MG63 (cell line): ENCODE results near the gene POM121L2. TPM values are rescaled to one million over a fixed set of nuclear protein-coding genes. Genes with fewer than 3 reads are reported as not detected.

Source experiments
- DNase-seq: peaks from one replicate; pipeline ENCODE4 v3.0.0-alpha.2; 2020
- H3K27me3 ChIP-seq: fragments of 250-450 bp; sonication (Bioruptor Pico); 2 replicates; pipeline ENCODE4 v1.5.1; 2020; ENCODE audit warnings: mild to moderate bottlenecking, moderate library complexity
- H3K36me3 ChIP-seq: fragments of 250-450 bp; sonication (Bioruptor Pico); 2 replicates; pipeline ENCODE4 v1.5.1; 2020; ENCODE audit warnings: mild to moderate bottlenecking, moderate library complexity
- H3K4me3 ChIP-seq: fragments of 250-450 bp; sonication (Bioruptor Pico); 2 replicates; pipeline ENCODE4 v1.5.1; 2020; ENCODE audit warnings: mild to moderate bottlenecking, moderate library complexity
- H3K9me3 ChIP-seq: fragments of 250-450 bp; sonication (Bioruptor Pico); 2 replicates; pipeline ENCODE4 v1.5.1; 2020; ENCODE audit warnings: mild to moderate bottlenecking, moderate library complexity
- total RNA-seq: library from RNA; depleted of rRNA; stranded (reverse); fragments of >200 nt; shearing (Covaris generic); gene quantifications from 2 replicates; pipeline ENCODE4 v1.2.3, GENCODE V29; 2014; ENCODE audit warnings: low replicate concordance; rRNA removed

The POM121L2 gene
- total RNA-seq: not detected in 2 replicates

- Histone ChIP-seq H3K9me3 (peaks cover 25% of the 10 kb centered on the region), H3K27me3 (peaks cover 10% of the 10 kb centered on the region; the same call in 1 of the 2 replicates), H3K4me3 (peak within 1 kb of the TSS; percentile 44), H3K36me3 (no peaks in the 10 kb centered on the region)
- peak; percentile 59 for DNase-seq
These were observed at the start of gene POM121L2 for GRCh38 chr6:27312146-27312949. POM121L2 (minus strand) TSS chr6:27312273; CDS start chr6:27312170, 103 bp downstream.

- no peak overlapping the region for H3K4me3 ChIP-seq
- H3K36me3 ChIP-seq: no peaks in the 10 kb centered on the region
- no peaks in the 10 kb centered on the region for H3K27me3 ChIP-seq
- H3K9me3 ChIP-seq: peaks cover 39% of the 10 kb centered on the region
- no peak for DNase-seq
These were observed 47.2 kb upstream of the POM121L2 start for GRCh38 chr6:27359231-27359630.

- no peaks in the 10 kb centered on the region for H3K36me3 ChIP-seq
- no peaks in the 10 kb centered on the region for H3K27me3 ChIP-seq
- no peak overlapping the region for H3K4me3 ChIP-seq
- peaks cover 39% of the 10 kb centered on the region for H3K9me3 ChIP-seq
- DNase-seq: no peak
These were observed 46.7 kb upstream of the POM121L2 start for GRCh38 chr6:27358786-27359185.

- DNase-seq: no peak
- Histone ChIP-seq H3K36me3 (no peaks in the 10 kb centered on the region), H3K4me3 (no peak overlapping the region), H3K9me3 (peaks cover 9% of the 10 kb centered on the region), H3K27me3 (no peaks in the 10 kb centered on the region)
These were observed 40.8 kb upstream of the POM121L2 start for GRCh38 chr6:27352850-27353249.

- Histone ChIP-seq H3K4me3 (peak overlapping the region; percentile 70), H3K27me3 (no peaks in the 10 kb centered on the region; the same call in 1 of the 2 replicates), H3K36me3 (no peaks in the 10 kb centered on the region), H3K9me3 (no peaks in the 10 kb centered on the region)
- no peak for DNase-seq
These were observed 22.1 kb upstream of the POM121L2 start for GRCh38 chr6:27334141-27334540.

- H3K9me3 ChIP-seq: no peaks in the 10 kb centered on the region
- H3K36me3 ChIP-seq: no peaks in the 10 kb centered on the region
- H3K4me3 ChIP-seq: peak overlapping the region; percentile 70
- DNase-seq: no peak
- no peaks in the 10 kb centered on the region; the same call in 1 of the 2 replicates for H3K27me3 ChIP-seq
These were observed 21.6 kb upstream of the POM121L2 start for GRCh38 chr6:27333642-27334040.

- Histone ChIP-seq H3K27me3 (no peaks in the 10 kb centered on the region; the same call in 1 of the 2 replicates), H3K9me3 (no peaks in the 10 kb centered on the region), H3K4me3 (peak overlapping the region; percentile 70), H3K36me3 (no peaks in the 10 kb centered on the region)
- peak; percentile 85 for DNase-seq
These were observed 20.9 kb upstream of the POM121L2 start for GRCh38 chr6:27332692-27333641.

GRCh38 chr6:27327023-27327738 lies 15.1 kb upstream of the POM121L2 start:
- no peak overlapping the region for H3K4me3 ChIP-seq

GRCh38 chr6:27321901-27322300 lies 9.8 kb upstream of the POM121L2 start:
- Histone ChIP-seq H3K36me3 (no peaks in the 10 kb centered on the region), H3K9me3 (no peaks in the 10 kb centered on the region), H3K4me3 (no peak overlapping the region), H3K27me3 (peaks cover 2% of the 10 kb centered on the region; the same call in 1 of the 2 replicates)
- DNase-seq: no peak

More at GRCh38 chr6:27327023-27327738, 15.1 kb upstream of the POM121L2 start:
- no peak for DNase-seq
- Histone ChIP-seq H3K27me3 (peaks cover 2% of the 10 kb centered on the region; the same call in 1 of the 2 replicates), H3K9me3 (no peaks in the 10 kb centered on the region), H3K36me3 (no peaks in the 10 kb centered on the region)

- Histone ChIP-seq H3K4me3 (no peak overlapping the region), H3K36me3 (no peaks in the 10 kb centered on the region)
These were observed 9.3 kb upstream of the POM121L2 start for GRCh38 chr6:27321370-27321769.

GRCh38 chr6:27318973-27319372 lies 6.9 kb upstream of the POM121L2 start:
- no peak for DNase-seq
- Histone ChIP-seq H3K9me3 (peaks cover 6% of the 10 kb centered on the region), H3K27me3 (no peaks in the 10 kb centered on the region; the same call in 1 of the 2 replicates), H3K36me3 (no peaks in the 10 kb centered on the region), H3K4me3 (no peak overlapping the region)

More at GRCh38 chr6:27321370-27321769, 9.3 kb upstream of the POM121L2 start:
- no peaks in the 10 kb centered on the region for H3K9me3 ChIP-seq
- DNase-seq: no peak
- peaks cover 2% of the 10 kb centered on the region; the same call in 1 of the 2 replicates for H3K27me3 ChIP-seq

GRCh38 chr6:27314046-27314445 lies 2.0 kb upstream of the POM121L2 start:
- peaks cover 25% of the 10 kb centered on the region for H3K9me3 ChIP-seq
- no peaks in the 10 kb centered on the region for H3K36me3 ChIP-seq
- DNase-seq: no peak
- H3K27me3 ChIP-seq: no peaks in the 10 kb centered on the region
- no peak overlapping the region for H3K4me3 ChIP-seq

GRCh38 chr6:27312950-27313271 lies 838 bp upstream of the POM121L2 start:
- no peak for DNase-seq
- H3K9me3 ChIP-seq: peaks cover 25% of the 10 kb centered on the region
- peaks cover 6% of the 10 kb centered on the region; the same call in 1 of the 2 replicates for H3K27me3 ChIP-seq
- no peaks in the 10 kb centered on the region for H3K36me3 ChIP-seq
- peak overlapping the region; percentile 44 for H3K4me3 ChIP-seq

- Histone ChIP-seq H3K27me3 (peaks cover 14% of the 10 kb centered on the region; the same call in 1 of the 2 replicates), H3K36me3 (no peaks in the 10 kb centered on the region), H3K9me3 (peaks cover 25% of the 10 kb centered on the region), H3K4me3 (no peak overlapping the region)
- no peak for DNase-seq
These were observed 297 bp downstream of the POM121L2 start for GRCh38 chr6:27311806-27312145.

- Histone ChIP-seq H3K36me3 (no peaks in the 10 kb centered on the region), H3K9me3 (0 out of 2 replicates have a peak, but pooled peaks cover 3% of the 10 kb centered on the region), H3K27me3 (peaks cover 21% of the 10 kb centered on the region), H3K4me3 (peak overlapping the region; percentile 11)
- peak; percentile 59 for DNase-seq
These were observed 8.3 kb downstream of the POM121L2 start for GRCh38 chr6:27303613-27304272.
